CD4-positive, alpha-beta T cell (primary cell): ENCODE measurements around the gene PLXNA2. TPM values are rescaled to one million over a fixed set of nuclear protein-coding genes. Genes with fewer than 3 reads are reported as not detected.

Experiments
- ATAC-seq: fragments of 200-7000 bp; cut with Tn5 transposase; one replicate; pipeline ENCODE4 v1.10.0; 2022; ENCODE audit warnings: mild to moderate bottlenecking; ENCODE audit not compliant: poor library complexity
- CTCF ChIA-PET: fragments of 350-600 bp; sonication (Branson Sonifier 250); formaldehyde crosslinking; loops from one replicate; lab custom pipeline; 2021; ENCODE audit warnings: antibody characterized with exemption, inconsistent platforms; lab: Charles Lee
- POLR2A ChIA-PET: fragments of 350-600 bp; sonication (Branson Sonifier 250); formaldehyde crosslinking; loops from one replicate; lab custom pipeline; 2021; ENCODE audit warnings: antibody characterized with exemption, inconsistent platforms; lab: Charles Lee
- DNase-seq, 14 experiments: peaks; one replicate each; pipeline ENCODE4 v3.0.0-alpha.2; 2013 to 2020; ENCODE audit warnings: mixed read lengths in 2 of 14
- H3K27ac ChIP-seq, 2 donors: one replicate each; pipeline versions ENCODE4 v1.5.1 to v1.7.0; 2013; ENCODE audit warnings: low read length in 2 of 2, low read depth in 1 of 2, mild to moderate bottlenecking in 1 of 2
- H3K27me3 ChIP-seq, 2 experiments: 1 replicate in 1 of 2; 2 replicates in 1 of 2; pipeline versions ENCODE4 v1.6.1 to v1.7.0; 2013; ENCODE audit warnings: low read length in 2 of 2, control low read depth in 1 of 2, mild to moderate bottlenecking in 1 of 2, moderate library complexity in 1 of 2; ENCODE audit not compliant: insufficient read depth in 2 of 2, control insufficient read depth in 1 of 2
- H3K36me3 ChIP-seq: one replicate; pipeline ENCODE4 v1.6.1; 2013; ENCODE audit warnings: low read length, control low read depth; ENCODE audit not compliant: insufficient read depth
- H3K4me1 ChIP-seq: one replicate; pipeline ENCODE4 v1.6.1; 2013; ENCODE audit warnings: low read length, control low read depth; ENCODE audit not compliant: insufficient read depth
- H3K4me3 ChIP-seq: one replicate; pipeline ENCODE4 v1.5.1; 2013; ENCODE audit warnings: mild to moderate bottlenecking, low read length, moderate library complexity
- H3K9me3 ChIP-seq, 2 experiments: 1 replicate in 1 of 2; 2 replicates in 1 of 2; pipeline versions ENCODE4 v1.6.1 to v1.7.0; 2013; ENCODE audit warnings: low read length in 2 of 2, mild to moderate bottlenecking in 2 of 2, control low read depth in 1 of 2, moderate library complexity in 1 of 2; ENCODE audit not compliant: control insufficient read depth in 1 of 2, insufficient read depth in 1 of 2
- H3K27ac Mint-ChIP-seq: one replicate; pipeline ENCODE4 v1.8.0; 2020; ENCODE audit warnings: mixed read lengths
- H3K27me3 Mint-ChIP-seq: one replicate; pipeline ENCODE4 v1.8.0; 2021; ENCODE audit warnings: mixed read lengths
- H3K36me3 Mint-ChIP-seq: one replicate; pipeline ENCODE4 v1.8.0; 2021; ENCODE audit warnings: low read depth, mixed read lengths
- H3K4me1 Mint-ChIP-seq: one replicate; pipeline ENCODE4 v1.8.0; 2021; ENCODE audit warnings: low read depth, mixed read lengths
- H3K4me3 Mint-ChIP-seq: one replicate; pipeline ENCODE4 v1.8.0; 2020; ENCODE audit warnings: mild to moderate bottlenecking, mixed read lengths
- H3K9me3 Mint-ChIP-seq: one replicate; pipeline ENCODE4 v1.8.0; 2020; ENCODE audit warnings: mixed read lengths
- CTCF ChIP-seq: fragments of 200-600 bp; IDR thresholded peaks from one replicate; pipeline ENCODE4 v1.8.0; 2022; ENCODE audit warnings: antibody characterized with exemption, mild to moderate bottlenecking
- intact Hi-C, 2 experiments: fragments of 100-400 bp; cut with DNase I in 1 of 2; cut with micrococcal nuclease in 1 of 2; formaldehyde crosslinking; loops; one replicate each; pipeline versions ENCODE4 v1.15.1 to v1.9.0; 2023 to 2025; cut with DNase I, micrococcal nuclease
- total RNA-seq, 174 experiments: library from RNA in 2 of 174; stranded (reverse) in 2 of 174; gene quantifications; one replicate each; pipeline ENCODE4 v1.2.3 and lab custom pipeline; 2021 to 2026

Gene PLXNA2
- total RNA-seq, 2 experiments from 2014 or later = 0.75 to 0.77 TPM

- H3K27ac Mint-ChIP-seq = no peak overlapping the region
- no peak for TF ChIP-seq CTCF
- H3K4me1 Mint-ChIP-seq = no peaks in the 10 kb centered on the region
- DNase-seq (no peak), ATAC-seq (no peak)
- peaks cover 7% of the 10 kb centered on the region for H3K4me1 ChIP-seq
- no peaks in the 10 kb centered on the region for H3K36me3 Mint-ChIP-seq
- H3K27me3 Mint-ChIP-seq = peaks cover 15% of the 10 kb centered on the region
- ChIA-PET CTCF (no interaction called here), POLR2A (no interaction called here)
- H3K27ac ChIP-seq = no peak overlapping the region
- no peaks in the 10 kb centered on the region for H3K9me3 ChIP-seq
- no peak overlapping the region for H3K4me3 Mint-ChIP-seq
- no peaks in the 10 kb centered on the region for H3K9me3 Mint-ChIP-seq
- intact Hi-C loops = no loop called here
- peaks cover 5 to 7% of the 10 kb centered on the region in 2 experiments for H3K27me3 ChIP-seq
- no peak overlapping the region for H3K4me3 ChIP-seq
- H3K36me3 ChIP-seq = no peaks in the 10 kb centered on the region
Measured at GRCh38 chr1:208135354-208135753, 108.8 kb downstream of the PLXNA2 start.

- Mint-ChIP-seq H3K4me1 (no peaks in the 10 kb centered on the region), H3K9me3 (no peaks in the 10 kb centered on the region), H3K36me3 (no peaks in the 10 kb centered on the region), H3K27me3 (peaks cover 22% of the 10 kb centered on the region), H3K4me3 (no peak overlapping the region), H3K27ac (no peak overlapping the region)
- intact Hi-C loops = loop anchor here in 1 of 2 experiments (5.0 kb wide), 1 partner anchor 113 kb away; no protein-coding TSS in a partner anchor
- Histone ChIP-seq H3K9me3 (no peaks in the 10 kb centered on the region), H3K4me3 (no peak overlapping the region), H3K36me3 (no peaks in the 10 kb centered on the region), H3K4me1 (peaks cover 7% of the 10 kb centered on the region), H3K27ac (no peak overlapping the region), H3K27me3 (peaks cover 5 to 11% of the 10 kb centered on the region in 2 experiments)
- ChIA-PET POLR2A (no interaction called here), CTCF (no interaction called here)
- no peak for TF ChIP-seq CTCF
- no peak for ATAC-seq
- DNase-seq = no peak
Measured at GRCh38 chr1:208134491-208134890, 109.7 kb downstream of the PLXNA2 start.

- Mint-ChIP-seq H3K27ac (no peak overlapping the region), H3K4me1 (no peaks in the 10 kb centered on the region), H3K4me3 (no peak overlapping the region), H3K27me3 (peaks cover 30% of the 10 kb centered on the region), H3K9me3 (no peaks in the 10 kb centered on the region), H3K36me3 (no peaks in the 10 kb centered on the region)
- intact Hi-C loops = loop anchor here (2.0 to 5.0 kb wide), 2 partner anchors 111 to 114 kb away; partner anchors contain the start of gene PLXNA2 (in 1 of the 2)
- CTCF ChIA-PET = no interaction called here
- ATAC-seq (no peak), DNase-seq (no peak)
- Histone ChIP-seq H3K9me3 (no peaks in the 10 kb centered on the region), H3K27ac (no peak overlapping the region), H3K36me3 (no peaks in the 10 kb centered on the region), H3K27me3 (peaks cover 5 to 11% of the 10 kb centered on the region in 2 experiments), H3K4me1 (peaks cover 7% of the 10 kb centered on the region), H3K4me3 (no peak overlapping the region)
- no peak for TF ChIP-seq CTCF
- POLR2A ChIA-PET = no interaction called here
Measured at GRCh38 chr1:208133355-208133754, 110.8 kb downstream of the PLXNA2 start.
